ENCODE measurements around the gene PARPBP.

DNA sequence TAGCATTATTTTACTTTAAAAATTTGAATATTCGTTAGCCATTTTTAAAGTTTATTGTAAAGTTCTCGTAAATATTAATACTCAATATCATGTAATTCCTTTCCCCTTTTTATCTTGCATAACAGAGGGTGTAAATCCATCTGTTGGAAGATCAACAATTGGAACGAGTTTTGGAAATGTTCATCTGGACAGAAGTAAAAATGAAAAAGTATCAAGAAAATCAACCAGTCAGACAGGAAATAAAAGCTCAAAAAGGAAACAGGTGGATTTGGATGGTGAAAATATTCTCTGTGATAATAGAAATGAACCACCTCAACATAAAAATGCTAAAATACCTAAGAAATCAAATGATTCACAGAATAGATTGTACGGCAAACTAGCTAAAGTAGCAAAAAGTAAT, 75.8 kb downstream of the PARPBP start:
- TF ChIP-seq TARDBP (IDR thresholded peaks at IDR 0.05) (no peak), L3MBTL2 (conservative IDR thresholded peaks at IDR 0.05) (no peak), ZNF384 (IDR thresholded peaks at IDR 0.05) (no peak), SUZ12 (IDR thresholded peaks at IDR 0.05) (no peak), ELF4 (IDR thresholded peaks at IDR 0.05) (no peak), LEF1 (IDR thresholded peaks at IDR 0.05; ENCODE audit: borderline replicate concordance) (no peak), SP1 (IDR thresholded peaks at IDR 0.05) (no peak)

Measured in HEK293T (cell line).